DND-41 (cell line): ENCODE data around the gene LMO4.
A peak's percentile ranks its signal among the peaks of the same experiment; 100 is the strongest.

Source experiments
- ATAC-seq: fragments of 200-7000 bp; cut with Tn5 transposase; 3 replicates; pipeline ENCODE4 v1.9.1; 2021; ENCODE audit warnings: low read depth; ENCODE audit not compliant: insufficient read depth
- DNase-seq: peaks from one replicate; pipeline ENCODE4 v3.0.0-alpha.2; 2020
- H2AFZ ChIP-seq: 2 replicates; pipeline ENCODE4 v1.6.0; 2012; ENCODE audit warnings: low read depth, low read length
- H3K27ac ChIP-seq: 2 replicates; pipeline ENCODE4 v1.5.1; 2012; ENCODE audit warnings: low read length, inconsistent platforms
- H3K27me3 ChIP-seq: fragments of 200-600 bp; sonication (generic); 2 replicates; pipeline ENCODE4 v1.6.0; 2012; ENCODE audit warnings: low read length, mild to moderate bottlenecking, inconsistent platforms; ENCODE audit not compliant: insufficient read depth, poor library complexity
- H3K36me3 ChIP-seq: 2 replicates; pipeline ENCODE4 v1.5.1; 2012; ENCODE audit warnings: low read length, inconsistent platforms; ENCODE audit not compliant: insufficient read depth
- H3K4me1 ChIP-seq: 2 replicates; pipeline ENCODE4 v1.5.1; 2012; ENCODE audit warnings: mild to moderate bottlenecking, low read length; ENCODE audit not compliant: insufficient read depth
- H3K4me2 ChIP-seq: 2 replicates; pipeline ENCODE4 v1.6.0; 2012; ENCODE audit warnings: mild to moderate bottlenecking, moderate library complexity, low read length, inconsistent platforms; ENCODE audit not compliant: insufficient read depth
- H3K4me3 ChIP-seq, 2 experiments: fragments of 200-600 bp in 1 of 2; shearing (Covaris generic) in 1 of 2; 2 replicates each; pipeline ENCODE4 v1.5.1; 2012 to 2016; ENCODE audit warnings: inconsistent platforms in 2 of 2, low read length in 2 of 2, mild to moderate bottlenecking in 2 of 2, low read depth in 1 of 2, moderate library complexity in 1 of 2
- H3K79me2 ChIP-seq: 2 replicates; pipeline ENCODE4 v1.6.0; 2012; ENCODE audit warnings: low read length, inconsistent platforms; ENCODE audit not compliant: insufficient read depth
- H3K9ac ChIP-seq: 2 replicates; pipeline ENCODE4 v1.6.0; 2012; ENCODE audit warnings: low read depth, mild to moderate bottlenecking, inconsistent platforms, low read length, moderate library complexity
- H3K9me3 ChIP-seq: 2 replicates; pipeline ENCODE4 v1.5.1; 2012; ENCODE audit warnings: low read length, moderate library complexity, mild to moderate bottlenecking, inconsistent platforms; ENCODE audit not compliant: insufficient read depth, severe bottlenecking
- H4K20me1 ChIP-seq: 2 replicates; pipeline ENCODE4 v1.6.0; 2012; ENCODE audit warnings: low read length; ENCODE audit not compliant: insufficient read depth
- CTCF ChIP-seq: IDR thresholded peaks from 2 replicates; pipeline ENCODE4 v1.5.1; 2012; ENCODE audit warnings: borderline replicate concordance, low read length, moderate library complexity, mild to moderate bottlenecking; ENCODE audit not compliant: poor library complexity, severe bottlenecking; ENCODE audit errors: extremely low read depth
- EZH2 ChIP-seq: IDR thresholded peaks from 3 replicates; pipeline ENCODE4 v1.6.1; 2012; ENCODE audit warnings: borderline replicate concordance, low read depth, mild to moderate bottlenecking, moderate library complexity, low read length, inconsistent platforms; ENCODE audit not compliant: severe bottlenecking

Gene LMO4

GRCh38 chr1:87328272-87329050 is at the start of gene LMO4:
LMO4 (plus strand) TSS chr1:87328880; CDS start chr1:87332016, 3,136 bp downstream.
- peaks cover 8% of the 10 kb centered on the region for H3K36me3 ChIP-seq
- ATAC-seq: peak; percentile 81

GRCh38 chr1:87279536-87279875 is 49.2 kb upstream of the LMO4 start:
- no peaks in the 10 kb centered on the region for H3K9me3 ChIP-seq
- DNase-seq: no peak
- H3K36me3 ChIP-seq: no peaks in the 10 kb centered on the region
- H2AFZ ChIP-seq: no peak overlapping the region
- TF ChIP-seq EZH2 (no peak), CTCF (no peak)
- H3K9ac ChIP-seq: no peak overlapping the region
- H3K4me3 ChIP-seq: no peak overlapping the region
- no peak for ATAC-seq
- H4K20me1 ChIP-seq: no peaks in the 10 kb centered on the region
- H3K27me3 ChIP-seq: peaks cover 10% of the 10 kb centered on the region
- H3K4me1 ChIP-seq: no peaks in the 10 kb centered on the region
- no peaks in the 10 kb centered on the region for H3K79me2 ChIP-seq
- H3K4me2 ChIP-seq: no peak overlapping the region
- H3K27ac ChIP-seq: no peak overlapping the region

More at GRCh38 chr1:87328272-87329050, at the start of gene LMO4:
- Histone ChIP-seq H3K9ac (peak within 1 kb of the TSS; percentile 77), H3K9me3 (no peaks in the 10 kb centered on the region), H3K4me3 (peak within 1 kb of the TSS; percentile 73 to 76), H3K4me2 (peak within 1 kb of the TSS; percentile 98), H2AFZ (peak within 1 kb of the TSS; percentile 91), H3K4me1 (peaks cover 40% of the 10 kb centered on the region), H3K27ac (peak within 1 kb of the TSS; percentile 82), H3K27me3 (peaks cover 22% of the 10 kb centered on the region), H3K79me2 (peaks cover 26% of the 10 kb centered on the region), H4K20me1 (peaks cover 20% of the 10 kb centered on the region)
- DNase-seq: peak; percentile 92
- TF ChIP-seq CTCF (no peak), EZH2 (no peak)

- Histone ChIP-seq H3K9ac (no peak overlapping the region), H4K20me1 (no peaks in the 10 kb centered on the region), H3K4me1 (no peaks in the 10 kb centered on the region), H3K27ac (no peak overlapping the region), H3K27me3 (peaks cover 10% of the 10 kb centered on the region), H3K9me3 (no peaks in the 10 kb centered on the region), H3K79me2 (no peaks in the 10 kb centered on the region), H2AFZ (no peak overlapping the region), H3K36me3 (no peaks in the 10 kb centered on the region), H3K4me3 (no peak overlapping the region), H3K4me2 (no peak overlapping the region)
- TF ChIP-seq CTCF (peak; percentile 16), EZH2 (no peak)
- ATAC-seq: no peak
- no peak for DNase-seq
These were observed 48.6 kb upstream of the LMO4 start for GRCh38 chr1:87279966-87280535.
